ENCODE data around the gene CEP112. TPM values are rescaled to one million over a fixed set of nuclear protein-coding genes. Genes with fewer than 3 reads are reported as not detected.

Gene CEP112
- polyA plus RNA-seq, 3 donors: 7.6 to 20.1 (median 12.7) TPM

- no peak overlapping the region for H3K27ac ChIP-seq (ENCODE audit: low read depth, low read length)
- 22 to 68% (median 31%) methylated on average over 18 of the region's 18 CpGs for WGBS, 3 donors
These were observed 597.8 kb downstream of the CEP112 start for GRCh38 chr17:65593855-65594845.

GRCh38 chr17:65593092-65593854 lies 598.7 kb downstream of the CEP112 start:
- 70 to 81% (median 73%) methylated on average over 19 of the region's 19 CpGs for WGBS, 3 donors
- no peak overlapping the region for H3K27ac ChIP-seq (ENCODE audit: low read depth, low read length)

- no peak overlapping the region for H3K27ac ChIP-seq (ENCODE audit: low read depth, low read length)
- WGBS, 3 donors: 91 to 96% (median 94%) methylated on average over 7 of the region's 7 CpGs
These were observed 599.6 kb downstream of the CEP112 start for GRCh38 chr17:65592125-65592965.

GRCh38 chr17:65589321-65589720 lies 602.6 kb downstream of the CEP112 start:
- 75 to 93% (median 84%) methylated on average over 5 of the region's 5 CpGs for WGBS, 3 donors
- H3K27ac ChIP-seq (ENCODE audit: low read depth, low read length): no peak overlapping the region

- WGBS, 3 donors: 47 to 77% (median 76%) methylated on average over 9 of the region's 9 CpGs
- no peak overlapping the region for H3K27ac ChIP-seq (ENCODE audit: low read depth, low read length)
These were observed 603.6 kb downstream of the CEP112 start for GRCh38 chr17:65588181-65588808.

- no peak overlapping the region for H3K27ac ChIP-seq (ENCODE audit: low read depth, low read length)
- 44 to 70% (median 45%) methylated on average over 10 of the region's 10 CpGs for WGBS, 3 donors
These were observed 604.3 kb downstream of the CEP112 start for GRCh38 chr17:65587534-65588180.

GRCh38 chr17:65586899-65587298 lies 605.0 kb downstream of the CEP112 start:
- WGBS, 3 donors: 85 to 91% (median 88%) methylated on average over 9 of the region's 9 CpGs
- H3K27ac ChIP-seq (ENCODE audit: low read depth, low read length): no peak overlapping the region

Other genes with a start within 250 kb of the CEP112 start
- gene APOH, start 37.3 kb upstream of the CEP112 start, polyA plus RNA-seq: 1 to 10 TPM in 1 of 3 donors, under 1 TPM in 1, not detected in 1; 0.13 to 6.4 TPM
- gene PRKCA, start 110.5 kb upstream of the CEP112 start, polyA plus RNA-seq: 1 to 10 TPM; 2.1 to 6.3 (median 2.3) TPM

All from adipose tissue (tissue), 3 donors.